HUDEP-2 (cell line): ENCODE measurements around the gene LAMB4.

Experiments
- DNase-seq, 76 experiments: peaks; one replicate each; lab custom pipeline; 2025; ENCODE audit not compliant: unreplicated experiment in 76 of 76; lab: John Stamatoyannopoulos, UW

The LAMB4 gene

GRCh38 chr7:107975394-107976013 lies 154.7 kb downstream of the LAMB4 start:
- no peak for DNase-seq

GRCh38 chr7:107973861-107974260 lies 156.3 kb downstream of the LAMB4 start:
- no peak for DNase-seq
